Body of pancreas (tissue), 4 donors: Measurements from ENCODE around the gene KDM2B. TPM values are rescaled to one million over a fixed set of nuclear protein-coding genes. Genes with fewer than 3 reads are reported as not detected.

Experiments used
- ATAC-seq: fragments of 150-250 bp; one replicate; pipeline ENCODE4 v1.9.1; 2016
- DNase-seq, 4 donors: peaks; one replicate each; pipeline ENCODE4 v3.0.0-alpha.2; 2019
- H3K27ac ChIP-seq, 4 donors: fragments of 200-600 bp; sonication (generic); 1 replicate in 3 of 4; 2 replicates in 1 of 4; pipeline versions ENCODE4 v1.5.1 to v1.6.1; 2016 to 2019; ENCODE audit warnings: mild to moderate bottlenecking in 1 of 4, mixed read lengths in 1 of 4, moderate library complexity in 1 of 4
- H3K27me3 ChIP-seq, 2 donors: fragments of 200-600 bp; sonication (generic); one replicate each; pipeline ENCODE4 v1.6.0; 2016; ENCODE audit warnings: mild to moderate bottlenecking in 1 of 2
- H3K36me3 ChIP-seq, 2 donors: fragments of 200-600 bp; sonication (generic); replicated peaks in 1 of 2; 2 replicates each; pipeline ENCODE4 v1.5.1; 2016; ENCODE audit warnings: low read depth in 2 of 2; ENCODE audit not compliant: insufficient read depth in 1 of 2
- H3K4me1 ChIP-seq: fragments of 200-600 bp; sonication (generic); one replicate; pipeline ENCODE4 v1.6.0; 2016
- H3K4me3 ChIP-seq, 2 donors: fragments of 200-600 bp; sonication (generic); 1 replicate in 1 of 2; 2 replicates in 1 of 2; pipeline ENCODE4 v1.5.1; 2016 to 2019
- H3K9me3 ChIP-seq, 3 donors: fragments of 200-600 bp; sonication (generic); 1 replicate in 2 of 3; 2 replicates in 1 of 3; pipeline ENCODE4 v1.5.1; 2016
- POLR2A ChIP-seq, 3 donors: fragments of 450-650 bp; IDR thresholded peaks; one replicate each; pipeline ENCODE4 v1.6.1; 2016; ENCODE audit warnings: antibody characterized with exemption in 3 of 3, mild to moderate bottlenecking in 2 of 3
- WGBS, 2 donors: methylation state at CpG; one replicate each; pipeline ENCODE4 v1.1.5; 2017; 5-methylcytosine and 5-hydroxymethylcytosine counted together
- intact Hi-C: fragments of 100-400 bp; cut with DNase I; formaldehyde crosslinking; loops from one replicate; pipeline ENCODE4 v1.15.1; 2023
- total RNA-seq, 2 donors: library from RNA; depleted of rRNA; stranded (reverse); fragments of >200 nt; gene quantifications; one replicate each; pipeline ENCODE4 v1.1.0, GENCODE V29; 2016
- TF ChIP-seq, protein P1 (sequence below), 7 experiments: fragments of 450-650 bp in 4 of 7; fragments of 200-600 bp in 3 of 7; sonication (generic) in 3 of 7; IDR thresholded peaks; one replicate each; pipeline ENCODE4 v1.5.1; 2016 to 2019; ENCODE audit warnings: antibody characterized with exemption in 7 of 7

The KDM2B gene
- total RNA-seq, 2 donors from 2014 or later: 17.8 to 26.5 TPM

GRCh38 chr12:121520119-121520518, 60.7 kb downstream of the KDM2B start:
- H3K36me3 ChIP-seq: no peaks in the 10 kb centered on the region
- no peaks in the 10 kb centered on the region for H3K4me1 ChIP-seq
- no peak overlapping the region for H3K27ac ChIP-seq
- ATAC-seq (no peak), DNase-seq (no peak)
- H3K9me3 ChIP-seq: no peaks in the 10 kb centered on the region
- H3K27me3 ChIP-seq: no peaks in the 10 kb centered on the region
- 94 to 98% methylated on average over 9 to 13 of the region's 13 CpGs for WGBS, 2 donors
- intact Hi-C loops: no loop called here
- H3K4me3 ChIP-seq: no peak overlapping the region
- TF ChIP-seq, protein P1, sequence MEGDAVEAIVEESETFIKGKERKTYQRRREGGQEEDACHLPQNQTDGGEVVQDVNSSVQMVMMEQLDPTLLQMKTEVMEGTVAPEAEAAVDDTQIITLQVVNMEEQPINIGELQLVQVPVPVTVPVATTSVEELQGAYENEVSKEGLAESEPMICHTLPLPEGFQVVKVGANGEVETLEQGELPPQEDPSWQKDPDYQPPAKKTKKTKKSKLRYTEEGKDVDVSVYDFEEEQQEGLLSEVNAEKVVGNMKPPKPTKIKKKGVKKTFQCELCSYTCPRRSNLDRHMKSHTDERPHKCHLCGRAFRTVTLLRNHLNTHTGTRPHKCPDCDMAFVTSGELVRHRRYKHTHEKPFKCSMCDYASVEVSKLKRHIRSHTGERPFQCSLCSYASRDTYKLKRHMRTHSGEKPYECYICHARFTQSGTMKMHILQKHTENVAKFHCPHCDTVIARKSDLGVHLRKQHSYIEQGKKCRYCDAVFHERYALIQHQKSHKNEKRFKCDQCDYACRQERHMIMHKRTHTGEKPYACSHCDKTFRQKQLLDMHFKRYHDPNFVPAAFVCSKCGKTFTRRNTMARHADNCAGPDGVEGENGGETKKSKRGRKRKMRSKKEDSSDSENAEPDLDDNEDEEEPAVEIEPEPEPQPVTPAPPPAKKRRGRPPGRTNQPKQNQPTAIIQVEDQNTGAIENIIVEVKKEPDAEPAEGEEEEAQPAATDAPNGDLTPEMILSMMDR (IDR thresholded peaks at IDR 0.05): no peak
- TF ChIP-seq POLR2A (IDR thresholded peaks at IDR 0.05): no peak

DNA sequence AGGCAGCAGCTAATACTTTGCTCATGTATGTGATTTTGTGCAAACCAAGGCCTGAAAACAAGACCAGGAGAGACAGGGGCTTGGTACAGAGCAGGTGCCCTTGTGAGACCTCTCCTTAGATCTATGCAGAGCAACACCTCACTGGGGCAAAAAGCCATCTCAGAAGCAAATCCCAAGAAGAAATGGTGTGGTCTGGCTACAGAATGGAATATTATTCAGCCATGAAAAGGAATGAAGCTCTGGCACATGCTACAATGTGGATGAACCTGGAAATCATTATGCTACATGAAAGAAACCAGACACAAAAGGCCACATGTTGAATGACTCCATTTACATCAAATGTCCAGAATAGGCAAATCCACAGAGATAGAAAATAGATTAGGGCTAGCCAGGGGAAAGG, 61.6 kb downstream of the KDM2B start:
- Histone ChIP-seq H3K27ac (no peak overlapping the region), H3K4me3 (no peak overlapping the region), H3K9me3 (no peaks in the 10 kb centered on the region), H3K27me3 (no peaks in the 10 kb centered on the region), H3K36me3 (no peaks in the 10 kb centered on the region), H3K4me1 (no peaks in the 10 kb centered on the region)
- intact Hi-C loops: no loop called here
- TF ChIP-seq, protein P1 (IDR thresholded peaks at IDR 0.05): no peak
- no peak for TF ChIP-seq POLR2A (IDR thresholded peaks at IDR 0.05)
- ATAC-seq (no peak), DNase-seq (no peak)

DNA sequence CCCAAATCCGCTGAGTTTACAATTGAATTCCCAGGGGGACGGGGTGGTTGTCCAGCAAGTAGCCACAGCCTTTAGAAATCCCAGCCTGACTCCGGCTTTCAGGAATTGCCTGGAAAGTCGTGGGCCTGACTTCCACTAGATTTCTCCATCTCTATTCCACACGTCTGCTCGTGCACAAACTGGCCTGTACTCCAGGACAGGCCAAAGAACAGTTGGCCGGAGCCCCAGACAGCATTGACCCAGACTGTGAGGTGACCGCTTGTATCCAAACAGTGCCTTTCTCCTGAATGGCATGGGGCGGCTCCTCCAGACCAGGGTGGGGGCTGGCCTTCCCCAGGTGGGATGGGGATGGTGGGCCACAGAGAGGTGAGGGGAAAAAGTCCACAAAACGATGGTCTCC, 62.2 kb downstream of the KDM2B start:
- WGBS, 2 donors: 87 to 90% methylated on average over 2 to 9 of the region's 10 CpGs
- intact Hi-C loops: no loop called here
- no peaks in the 10 kb centered on the region for H3K9me3 ChIP-seq
- TF ChIP-seq, protein P1 (IDR thresholded peaks at IDR 0.05): no peak
- no peak for TF ChIP-seq POLR2A (IDR thresholded peaks at IDR 0.05)
- no peak overlapping the region for H3K27ac ChIP-seq
- H3K36me3 ChIP-seq: no peaks in the 10 kb centered on the region
- DNase-seq (no peak), ATAC-seq (no peak)
- no peak overlapping the region for H3K4me3 ChIP-seq
- H3K27me3 ChIP-seq: no peaks in the 10 kb centered on the region
- H3K4me1 ChIP-seq: no peaks in the 10 kb centered on the region

- H3K9me3 ChIP-seq: no peaks in the 10 kb centered on the region
- intact Hi-C loops: no loop called here
- ATAC-seq (no peak), DNase-seq (no peak)
- H3K27ac ChIP-seq: no peak overlapping the region
- H3K4me3 ChIP-seq: no peak overlapping the region
- no peaks in the 10 kb centered on the region for H3K4me1 ChIP-seq
- WGBS, 2 donors: 82 to 86% methylated on average over 10 of the region's 10 CpGs
- no peaks in the 10 kb centered on the region for H3K36me3 ChIP-seq
- no peaks in the 10 kb centered on the region for H3K27me3 ChIP-seq
- TF ChIP-seq, protein P1 (IDR thresholded peaks at IDR 0.05): no peak
- TF ChIP-seq POLR2A (IDR thresholded peaks at IDR 0.05): no peak
Observed at GRCh38 chr12:121516437-121517011, 64.3 kb downstream of the KDM2B start.

GRCh38 chr12:121515615-121516014, 65.2 kb downstream of the KDM2B start:
- no peaks in the 10 kb centered on the region for H3K36me3 ChIP-seq
- 75 to 82% methylated on average over 7 of the region's 7 CpGs for WGBS, 2 donors
- no peaks in the 10 kb centered on the region for H3K9me3 ChIP-seq
- ATAC-seq: no peak
- intact Hi-C loops: no loop called here
- TF ChIP-seq, protein P1 (IDR thresholded peaks at IDR 0.05): no peak
- TF ChIP-seq POLR2A (IDR thresholded peaks at IDR 0.05): no peak
- no peak overlapping the region for H3K27ac ChIP-seq
- no peaks in the 10 kb centered on the region for H3K27me3 ChIP-seq
- DNase-seq: no peak
- H3K4me3 ChIP-seq: no peak overlapping the region
- no peaks in the 10 kb centered on the region for H3K4me1 ChIP-seq
